ENCODE measurements around the gene SPSB2.
"Not testable (repeated sequence)": the region's sequence is repeated elsewhere in the genome, so short reads cannot be mapped to it uniquely, and the experiment has no call there.

Gene SPSB2

GRCh38 chr12:6883683-6884082 lies 10.6 kb upstream of the SPSB2 start:
- TF ChIP-seq Cebpa-rat (IDR thresholded peaks at IDR 0.05): no peak
- peaks cover 0 to 36% (median 9%) of the 10 kb centered on the region in 10 experiments; a peak in 12 of 20 replicates for H3K4me1 ChIP-seq
- H3K27ac ChIP-seq: no peak overlapping the region
- peaks cover 16 to 50% (median 28%) of the 10 kb centered on the region in 11 experiments; a peak in 21 of 22 replicates for H3K36me3 ChIP-seq
- H3K4me3 ChIP-seq: no peak overlapping the region
- H3K9ac ChIP-seq: no peak overlapping the region
- no peaks in the 10 kb centered on the region for H3K27me3 ChIP-seq
- no peaks in the 10 kb centered on the region for H3K9me3 ChIP-seq (replicated peaks in 1 of 11)
- no peaks in the 10 kb centered on the region for H4K20me1 ChIP-seq
- H3K4me2 ChIP-seq: no peak overlapping the region

GRCh38 chr12:6883252-6883651 lies 10.1 kb upstream of the SPSB2 start:
- no peak overlapping the region for H3K9ac ChIP-seq
- H3K4me3 ChIP-seq: no peak overlapping the region
- no peaks in the 10 kb centered on the region for H3K9me3 ChIP-seq (replicated peaks in 1 of 11)
- no peaks in the 10 kb centered on the region for H3K27me3 ChIP-seq
- no peak overlapping the region for H3K4me2 ChIP-seq
- no peak for TF ChIP-seq Cebpa-rat (IDR thresholded peaks at IDR 0.05)
- H3K36me3 ChIP-seq: peaks cover 16 to 53% (median 28%) of the 10 kb centered on the region in 11 experiments; a peak in 21 of 22 replicates
- H3K27ac ChIP-seq: no peak overlapping the region
- H4K20me1 ChIP-seq: no peaks in the 10 kb centered on the region
- peaks cover 0 to 32% (median 7%) of the 10 kb centered on the region in 10 experiments; a peak in 12 of 20 replicates for H3K4me1 ChIP-seq

GRCh38 chr12:6879824-6880223 lies 6.7 kb upstream of the SPSB2 start:
- H3K27ac ChIP-seq: peak overlapping the region in 1 of 11 experiments; percentile 16; a peak in 2 of 22 replicates
- not testable (repeated sequence) for H3K27me3 ChIP-seq; H3K4me2 ChIP-seq; H3K9ac ChIP-seq; H4K20me1 ChIP-seq; H3K4me3 ChIP-seq; H3K9me3 ChIP-seq (replicated peaks in 1 of 11)
- H3K4me1 ChIP-seq: peaks cover 0 to 17% (median under 1%) of the 10 kb centered on the region in 10 experiments; a peak in 14 of 20 replicates
- peaks cover 14 to 77% (median 33%) of the 10 kb centered on the region in 11 experiments for H3K36me3 ChIP-seq

- peak overlapping the region; percentile 82 to 99 (median 90); a peak in 21 of 22 replicates for H3K9ac ChIP-seq
- peaks cover 41 to 53% (median 48%) of the 10 kb centered on the region in 10 experiments for H3K4me1 ChIP-seq
- peaks cover 29 to 71% (median 45%) of the 10 kb centered on the region in 11 experiments for H3K36me3 ChIP-seq
- peaks cover 32 to 40% (median 33%) of the 10 kb centered on the region in 11 experiments for H4K20me1 ChIP-seq
- H3K4me2 ChIP-seq: peak overlapping the region; percentile 76 to 100 (median 99)
- not testable (repeated sequence) for H3K9me3 ChIP-seq (replicated peaks in 1 of 11); H3K27me3 ChIP-seq
- peak overlapping the region; percentile 66 to 92 (median 76) for H3K4me3 ChIP-seq
- peak overlapping the region in 10 of 11 experiments; percentile 64 to 94 (median 87); a peak in 21 of 22 replicates for H3K27ac ChIP-seq
Measured at GRCh38 chr12:6874015-6874368, 889 bp upstream of the SPSB2 start.

- Histone ChIP-seq H3K27me3 (no peaks in the 10 kb centered on the region), H3K4me2 (peak overlapping the region; percentile 94 to 100 (median 99)), H3K36me3 (peaks cover 29 to 65% (median 43%) of the 10 kb centered on the region in 11 experiments), H3K9ac (peak overlapping the region; percentile 82 to 99 (median 90)), H3K9me3 (replicated peaks in 1 of 11) (no peaks in the 10 kb centered on the region), H3K27ac (peak overlapping the region; percentile 57 to 94 (median 86)), H3K4me1 (peaks cover 47 to 62% (median 55%) of the 10 kb centered on the region in 10 experiments), H3K4me3 (peak overlapping the region; percentile 66 to 92 (median 76)), H4K20me1 (peaks cover 43 to 56% (median 48%) of the 10 kb centered on the region in 11 experiments)
- TF ChIP-seq Cebpa-rat (IDR thresholded peaks at IDR 0.05): no peak
Measured at GRCh38 chr12:6872073-6873048, 742 bp downstream of the SPSB2 start.

- Histone ChIP-seq H4K20me1 (peaks cover 43 to 60% (median 55%) of the 10 kb centered on the region in 11 experiments), H3K36me3 (peaks cover 31 to 56% (median 43%) of the 10 kb centered on the region in 11 experiments), H3K9me3 (replicated peaks in 1 of 11) (no peaks in the 10 kb centered on the region), H3K4me1 (peaks cover 54 to 70% (median 62%) of the 10 kb centered on the region in 10 experiments), H3K4me2 (peak overlapping the region; percentile 94 to 100 (median 99)), H3K27me3 (no peaks in the 10 kb centered on the region), H3K4me3 (peak overlapping the region; percentile 66 to 92 (median 76); a peak in 19 of 20 replicates), H3K9ac (peak overlapping the region; percentile 82 to 99 (median 90); a peak in 20 of 22 replicates), H3K27ac (peak overlapping the region in 7 of 11 experiments; percentile 1 to 94 (median 82); a peak in 8 of 22 replicates)
- no peak for TF ChIP-seq Cebpa-rat (IDR thresholded peaks at IDR 0.05)
Measured at GRCh38 chr12:6871052-6871957, 1.8 kb downstream of the SPSB2 start.

- Histone ChIP-seq H4K20me1 (peaks cover 43 to 68% (median 56%) of the 10 kb centered on the region in 11 experiments), H3K4me2 (peak overlapping the region; percentile 94 to 100 (median 99)), H3K4me1 (peaks cover 59 to 76% (median 68%) of the 10 kb centered on the region in 10 experiments), H3K36me3 (peaks cover 32 to 55% (median 43%) of the 10 kb centered on the region in 11 experiments), H3K27ac (peak overlapping the region in 1 of 11 experiments; percentile 11; a peak in 2 of 22 replicates), H3K9ac (peak overlapping the region; percentile 82 to 100 (median 95); a peak in 18 of 22 replicates), H3K4me3 (peak overlapping the region in 5 of 10 experiments; percentile 82 to 100 (median 96); a peak in 8 of 20 replicates)
- H3K27me3 ChIP-seq; H3K9me3 ChIP-seq (replicated peaks in 1 of 11): not testable (repeated sequence)
Measured at GRCh38 chr12:6870304-6870703, 2.8 kb downstream of the SPSB2 start.
